ENCODE measurements around the gene GOPC. TPM values are rescaled to one million over a fixed set of nuclear protein-coding genes. Genes with fewer than 3 reads are reported as not detected.

The GOPC gene
- total and polyA plus RNA-seq, 4 donors, result 11.4 to 54.5 (median 14.3) TPM

DNA sequence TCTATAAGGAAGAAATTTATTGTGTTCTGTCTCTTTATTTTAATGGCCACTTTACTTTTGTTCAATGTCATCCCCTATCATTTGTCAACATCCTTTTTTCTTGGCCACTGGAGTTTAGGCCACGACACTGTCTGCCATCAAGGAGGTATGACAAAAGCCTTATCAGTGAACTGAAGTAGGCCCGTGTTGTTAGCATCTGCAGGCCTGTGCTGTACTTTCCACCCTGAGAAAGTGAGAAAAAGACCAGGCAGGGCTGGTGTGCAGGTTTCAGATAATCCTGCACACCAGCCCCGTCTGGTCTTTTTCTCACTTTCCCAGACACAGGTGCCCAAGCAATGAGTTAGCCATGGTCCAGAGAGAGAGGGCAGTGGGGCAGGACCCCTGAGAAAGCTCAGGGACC lies 57.6 kb downstream of the GOPC start:
- Histone ChIP-seq H3K27me3 (ENCODE audit: control insufficient read depth in 3 of 3, insufficient read depth in 3 of 3, low read length in 2 of 3) (no peaks in the 10 kb centered on the region), H3K4me1 (ENCODE audit: control insufficient read depth in 5 of 5, insufficient read depth in 5 of 5, low read length in 5 of 5) (peaks cover 0 to 12% (median 1%) of the 10 kb centered on the region in 5 donors), H3K9me3 (ENCODE audit: control insufficient read depth in 4 of 4, insufficient read depth in 3 of 4, low read length in 3 of 4) (no peaks in the 10 kb centered on the region), H3K4me3 (no peak overlapping the region), H3K27ac (ENCODE audit: low read depth in 1 of 2, low read length in 1 of 2) (no peak overlapping the region), H3K36me3 (ENCODE audit: control insufficient read depth in 4 of 4, insufficient read depth in 4 of 4, low read length in 4 of 4) (peaks cover 7 to 32% (median 27%) of the 10 kb centered on the region in 4 donors), H3K9ac (ENCODE audit: insufficient read depth in 1 of 2, low read length in 2 of 2) (no peak overlapping the region)
- ATAC-seq (ENCODE audit: insufficient read depth, low FRiP score) (no peak), DNase-seq (no peak)
- TF ChIP-seq, protein P1, sequence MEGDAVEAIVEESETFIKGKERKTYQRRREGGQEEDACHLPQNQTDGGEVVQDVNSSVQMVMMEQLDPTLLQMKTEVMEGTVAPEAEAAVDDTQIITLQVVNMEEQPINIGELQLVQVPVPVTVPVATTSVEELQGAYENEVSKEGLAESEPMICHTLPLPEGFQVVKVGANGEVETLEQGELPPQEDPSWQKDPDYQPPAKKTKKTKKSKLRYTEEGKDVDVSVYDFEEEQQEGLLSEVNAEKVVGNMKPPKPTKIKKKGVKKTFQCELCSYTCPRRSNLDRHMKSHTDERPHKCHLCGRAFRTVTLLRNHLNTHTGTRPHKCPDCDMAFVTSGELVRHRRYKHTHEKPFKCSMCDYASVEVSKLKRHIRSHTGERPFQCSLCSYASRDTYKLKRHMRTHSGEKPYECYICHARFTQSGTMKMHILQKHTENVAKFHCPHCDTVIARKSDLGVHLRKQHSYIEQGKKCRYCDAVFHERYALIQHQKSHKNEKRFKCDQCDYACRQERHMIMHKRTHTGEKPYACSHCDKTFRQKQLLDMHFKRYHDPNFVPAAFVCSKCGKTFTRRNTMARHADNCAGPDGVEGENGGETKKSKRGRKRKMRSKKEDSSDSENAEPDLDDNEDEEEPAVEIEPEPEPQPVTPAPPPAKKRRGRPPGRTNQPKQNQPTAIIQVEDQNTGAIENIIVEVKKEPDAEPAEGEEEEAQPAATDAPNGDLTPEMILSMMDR (IDR thresholded peaks at IDR 0.05; ENCODE audit: control extremely low read depth, extremely low read depth), result no peak
- 71 to 81% methylated on average over 3 of the region's 3 CpGs for WGBS, 2 donors

DNA sequence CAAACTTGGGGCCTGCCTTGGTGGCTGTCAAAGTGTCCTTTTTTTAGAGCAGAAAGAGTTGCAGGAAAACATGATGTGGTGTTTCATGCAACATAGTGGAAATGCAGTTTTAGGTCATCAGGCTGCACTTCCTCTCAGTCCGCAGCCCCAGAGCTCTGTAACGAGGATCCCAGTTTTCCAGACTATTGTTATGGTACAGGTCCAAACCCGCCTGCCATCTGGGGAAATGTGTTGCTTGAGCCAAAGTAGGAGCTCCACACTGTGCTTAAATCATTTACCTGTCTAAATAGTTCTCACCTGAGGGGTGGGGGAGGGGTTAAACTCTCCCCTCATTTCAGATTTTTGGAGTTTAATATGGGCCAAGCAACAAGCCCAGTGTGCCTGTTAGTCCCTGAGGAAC lies 59.8 kb downstream of the GOPC start:
- H3K27ac ChIP-seq (ENCODE audit: low read depth in 1 of 2, low read length in 1 of 2), result no peak overlapping the region
- 90 to 93% methylated on average over 3 of the region's 3 CpGs for WGBS, 2 donors
- TF ChIP-seq, protein P1 (IDR thresholded peaks at IDR 0.05; ENCODE audit: control extremely low read depth, extremely low read depth), result no peak
- H3K36me3 ChIP-seq (ENCODE audit: control insufficient read depth in 4 of 4, insufficient read depth in 4 of 4, low read length in 4 of 4), result peaks cover 7 to 37% (median 24%) of the 10 kb centered on the region in 4 donors
- no peak overlapping the region for H3K4me3 ChIP-seq
- no peak for DNase-seq
- no peak for ATAC-seq (ENCODE audit: insufficient read depth, low FRiP score)
- H3K4me1 ChIP-seq (ENCODE audit: control insufficient read depth in 5 of 5, insufficient read depth in 5 of 5, low read length in 5 of 5), result peaks cover 0 to 2% (median 0%) of the 10 kb centered on the region in 5 donors
- H3K9ac ChIP-seq (ENCODE audit: insufficient read depth in 1 of 2, low read length in 2 of 2), result no peak overlapping the region
- no peaks in the 10 kb centered on the region for H3K27me3 ChIP-seq (ENCODE audit: control insufficient read depth in 3 of 3, insufficient read depth in 3 of 3, low read length in 2 of 3)
- H3K9me3 ChIP-seq (ENCODE audit: control insufficient read depth in 4 of 4, insufficient read depth in 3 of 4, low read length in 3 of 4), result no peaks in the 10 kb centered on the region

DNA sequence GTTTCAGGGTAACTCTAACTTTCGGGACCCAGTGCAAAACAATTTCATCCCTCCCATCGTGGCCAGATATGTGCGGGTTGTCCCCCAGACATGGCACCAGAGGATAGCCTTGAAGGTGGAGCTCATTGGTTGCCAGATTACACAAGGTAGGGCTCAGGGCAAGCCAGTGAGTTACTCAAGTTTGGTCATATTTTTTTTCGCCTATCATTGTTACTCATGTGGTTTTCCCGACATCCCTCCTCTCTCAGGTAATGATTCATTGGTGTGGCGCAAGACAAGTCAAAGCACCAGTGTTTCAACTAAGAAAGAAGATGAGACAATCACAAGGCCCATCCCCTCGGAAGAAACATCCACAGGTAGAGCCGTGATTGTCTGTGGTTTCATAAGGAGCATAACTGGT lies 61.6 kb downstream of the GOPC start:
- Histone ChIP-seq H3K36me3 (ENCODE audit: control insufficient read depth in 4 of 4, insufficient read depth in 4 of 4, low read length in 4 of 4) (peaks cover 5 to 29% (median 14%) of the 10 kb centered on the region in 4 donors), H3K27me3 (ENCODE audit: control insufficient read depth in 3 of 3, insufficient read depth in 3 of 3, low read length in 2 of 3) (no peaks in the 10 kb centered on the region), H3K9ac (ENCODE audit: insufficient read depth in 1 of 2, low read length in 2 of 2) (no peak overlapping the region), H3K4me3 (no peak overlapping the region), H3K9me3 (ENCODE audit: control insufficient read depth in 4 of 4, insufficient read depth in 3 of 4, low read length in 3 of 4) (no peaks in the 10 kb centered on the region), H3K27ac (ENCODE audit: low read depth in 1 of 2, low read length in 1 of 2) (no peak overlapping the region), H3K4me1 (ENCODE audit: control insufficient read depth in 5 of 5, insufficient read depth in 5 of 5, low read length in 5 of 5) (no peaks in the 10 kb centered on the region)
- ATAC-seq (ENCODE audit: insufficient read depth, low FRiP score) (no peak), DNase-seq (no peak)
- TF ChIP-seq, protein P1 (IDR thresholded peaks at IDR 0.05; ENCODE audit: control extremely low read depth, extremely low read depth), result no peak
- 94 to 95% methylated on average over 8 of the region's 8 CpGs for WGBS, 2 donors

DNA sequence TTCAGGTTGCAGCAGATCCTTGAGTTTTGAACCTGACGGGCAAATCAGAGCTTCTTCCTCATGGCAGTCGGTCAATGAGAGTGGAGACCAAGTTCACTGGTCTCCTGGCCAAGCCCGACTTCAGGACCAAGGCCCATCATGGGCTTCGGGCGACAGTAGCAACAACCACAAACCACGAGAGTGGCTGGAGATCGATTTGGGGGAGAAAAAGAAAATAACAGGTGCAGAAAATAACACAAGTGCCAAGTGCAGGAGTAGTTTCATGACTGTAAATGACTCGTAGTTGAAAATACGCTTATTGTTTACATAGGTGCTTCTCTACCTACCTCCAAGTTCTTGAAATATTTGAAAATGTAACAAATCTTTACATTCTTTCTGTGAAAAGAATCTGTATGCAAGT lies 63.7 kb downstream of the GOPC start:
- DNase-seq (no peak), ATAC-seq (ENCODE audit: insufficient read depth, low FRiP score) (no peak)
- peaks cover 5 to 35% (median 11%) of the 10 kb centered on the region in 4 donors for H3K36me3 ChIP-seq (ENCODE audit: control insufficient read depth in 4 of 4, insufficient read depth in 4 of 4, low read length in 4 of 4)
- no peaks in the 10 kb centered on the region for H3K4me1 ChIP-seq (ENCODE audit: control insufficient read depth in 5 of 5, insufficient read depth in 5 of 5, low read length in 5 of 5)
- WGBS, 2 donors, result 84 to 87% methylated on average over 9 of the region's 9 CpGs
- H3K9ac ChIP-seq (ENCODE audit: insufficient read depth in 1 of 2, low read length in 2 of 2), result no peak overlapping the region
- no peaks in the 10 kb centered on the region for H3K9me3 ChIP-seq (ENCODE audit: control insufficient read depth in 4 of 4, insufficient read depth in 3 of 4, low read length in 3 of 4)
- no peaks in the 10 kb centered on the region for H3K27me3 ChIP-seq (ENCODE audit: control insufficient read depth in 3 of 3, insufficient read depth in 3 of 3, low read length in 2 of 3)
- H3K4me3 ChIP-seq, result no peak overlapping the region
- TF ChIP-seq, protein P1 (IDR thresholded peaks at IDR 0.05; ENCODE audit: control extremely low read depth, extremely low read depth), result no peak
- no peak overlapping the region for H3K27ac ChIP-seq (ENCODE audit: low read depth in 1 of 2, low read length in 1 of 2)

All from lung (tissue), 12 donors.